K562 (cell line): ENCODE data around the gene ERGIC1. TPM values are rescaled to one million over a fixed set of nuclear protein-coding genes. Genes with fewer than 3 reads are reported as not detected.

Experiments
- ATAC-seq: fragments of 200-7000 bp; cut with Tn5 transposase; 3 replicates; pipeline ENCODE4 v1.9.1; 2020; ENCODE audit warnings: moderate library complexity
- BruUV-seq: library from RNA; stranded (reverse); fragments of 400-500 nt; replicated peaks from 2 replicates; lab custom pipeline; 2021; lab: Mats Ljungman, UMichigan
- CTCF ChIA-PET: fragments of 300-600 bp; formaldehyde crosslinking; extraction: SDS; loops from one replicate; lab custom pipeline; 2021; ENCODE audit warnings: low intra/inter-chr PET ratio; lab: Yijun Ruan, JAX
- POLR2A ChIA-PET: fragments of 300-600, 350-650 bp; sonication (Branson Sonifier 250); formaldehyde crosslinking; extraction: SDS; loops from one replicate; lab custom pipeline; 2021; ENCODE audit warnings: antibody characterized with exemption, inconsistent platforms; lab: Yijun Ruan, JAX
- DNase-seq, 4 experiments: peaks; one replicate each; pipeline versions ENCODE4 v3.0.0 to v3.0.0-alpha.2; 2011 to 2018; ENCODE audit warnings: low spot score in 3 of 4, mixed read lengths in 3 of 4; ENCODE audit errors: extremely low read depth in 1 of 4
- FAIRE-seq: peaks from 2 replicates; lab custom pipeline; 2011; peaks lifted over from hg19 to GRCh38; lab: Jason Lieb, UNC
- H2AFZ ChIP-seq: 2 replicates; pipeline ENCODE4 v1.6.0; 2011; ENCODE audit warnings: low read depth, low read length, control low read depth, inconsistent platforms
- H3K27ac ChIP-seq: fragments of 200-600 bp; 3 replicates; pipeline ENCODE4 v1.8.0; 2011; ENCODE audit warnings: low read depth, mild to moderate bottlenecking, control low read depth, inconsistent platforms, low read length, moderate library complexity, mixed read lengths; ENCODE audit errors: extremely low read depth
- H3K27me3 ChIP-seq, 2 experiments: fragments of 300-600 bp in 1 of 2; 2 replicates in 1 of 2; 3 replicates in 1 of 2; pipeline versions ENCODE4 v1.6.0 to v1.8.0; 2011; ENCODE audit warnings: inconsistent platforms in 2 of 2, low read length in 2 of 2, mild to moderate bottlenecking in 1 of 2, mixed read lengths in 1 of 2, moderate library complexity in 1 of 2; ENCODE audit not compliant: control insufficient read depth in 2 of 2, insufficient read depth in 2 of 2
- H3K36me3 ChIP-seq: fragments of 300-600 bp; 3 replicates; pipeline ENCODE4 v1.8.0; 2011; ENCODE audit warnings: mild to moderate bottlenecking, low read length, inconsistent platforms; ENCODE audit not compliant: control insufficient read depth, insufficient read depth
- H3K4me1 ChIP-seq, 2 experiments: fragments of 200-600 bp in 1 of 2; replicated peaks in 1 of 2; 2 replicates in 1 of 2; 3 replicates in 1 of 2; pipeline versions ENCODE4 v1.5.1 to v1.8.0; 2011; ENCODE audit warnings: inconsistent platforms in 2 of 2, low read length in 2 of 2, mild to moderate bottlenecking in 1 of 2, mixed read lengths in 1 of 2, moderate library complexity in 1 of 2; ENCODE audit not compliant: control insufficient read depth in 2 of 2, insufficient read depth in 2 of 2
- H3K4me2 ChIP-seq: 2 replicates; pipeline ENCODE4 v1.6.1; 2011; ENCODE audit warnings: low read length, control low read depth, inconsistent platforms, mixed read lengths; ENCODE audit not compliant: insufficient read depth
- H3K4me3 ChIP-seq: fragments of 200-600 bp; sonication (generic), shearing (Covaris generic); 2 replicates; pipeline ENCODE4 v1.5.1; 2016; ENCODE audit warnings: control low read depth, inconsistent platforms
- H3K79me2 ChIP-seq: fragments of 200-600 bp; 3 replicates; pipeline ENCODE4 v1.8.0; 2011; ENCODE audit warnings: low read length, inconsistent platforms; ENCODE audit not compliant: control insufficient read depth, insufficient read depth
- H3K9ac ChIP-seq, 2 experiments: 2 replicates each; pipeline versions ENCODE4 v1.6.0 to v1.6.1; 2011; ENCODE audit warnings: low read depth in 2 of 2, low read length in 2 of 2, control low read depth in 1 of 2, inconsistent platforms in 1 of 2, mild to moderate bottlenecking in 1 of 2, mixed read lengths in 1 of 2; ENCODE audit not compliant: insufficient read depth in 1 of 2
- H3K9me1 ChIP-seq: one replicate; pipeline ENCODE4 v1.6.0; 2011; ENCODE audit warnings: inconsistent platforms, mild to moderate bottlenecking, low read length, moderate library complexity; ENCODE audit not compliant: control insufficient read depth, insufficient read depth
- H3K9me3 ChIP-seq: replicated peaks from 2 replicates; pipeline ENCODE4 v1.5.1; 2011; ENCODE audit warnings: low read depth, low read length, inconsistent platforms; ENCODE audit not compliant: control insufficient read depth, insufficient read depth
- H4K20me1 ChIP-seq: replicated peaks from 2 replicates; pipeline ENCODE4 v1.6.1; 2011; ENCODE audit warnings: low read length, inconsistent platforms, mixed read lengths; ENCODE audit not compliant: control insufficient read depth, insufficient read depth
- ARID4B ChIP-seq: sonication (generic); formaldehyde crosslinking; IDR thresholded peaks from 2 replicates; pipeline ENCODE4 v1.8.0; 2022; ENCODE audit warnings: mild to moderate bottlenecking, missing genetic modification reagents
- PATZ1 ChIP-seq: fragments of 250-450 bp; sonication (Bioruptor Pico); IDR thresholded peaks from 2 replicates; pipeline ENCODE4 v1.5.0; 2020; ENCODE audit warnings: mild to moderate bottlenecking, borderline replicate concordance
- XRCC5 ChIP-seq: fragments of 200-400 bp; formaldehyde crosslinking; IDR thresholded peaks from 2 replicates; pipeline ENCODE4 v1.6.1; 2017; ENCODE audit warnings: low read depth, mild to moderate bottlenecking, low read length
- ZNF140 ChIP-seq: fragments of 250-450 bp; sonication (Bioruptor Pico); IDR thresholded peaks from 2 replicates; pipeline ENCODE4 v1.8.0; 2021; ENCODE audit warnings: moderate library complexity, mild to moderate bottlenecking, inconsistent platforms
- WGBS: fragments of 100-300 bp; shearing (Covaris generic); methylation state at CpG from one replicate; pipeline ENCODE4 v1.1.6; 2016; ENCODE audit warnings: low coverage, mixed read lengths; ENCODE audit not compliant: insufficient coverage; ENCODE audit errors: missing lambda C conversion rate; 5-methylcytosine and 5-hydroxymethylcytosine counted together
- in situ Hi-C: fragments of 300-500 bp; cut with MboI; formaldehyde crosslinking; loops from 4 replicates; pipeline ENCODE4 v1.15.0; 2018; ENCODE audit warnings: inconsistent platforms, mixed read lengths
- intact Hi-C: fragments of 100-400 bp; cut with micrococcal nuclease; formaldehyde crosslinking; loops from 2 replicates; pipeline ENCODE4 v1.14.2; 2022
- polyA plus RNA-seq, 8 experiments: library from polyadenylated mRNA; depleted of rRNA in 4 of 8; stranded (reverse) in 5 of 8; unstranded in 3 of 8; fragments of >200 nt; fragmentation: Nextera tagmentation in 2 of 8; fragmentation: Illumina TruSeq in 1 of 8; extraction: Ambion mirVana in 2 of 8; extraction: Trizol in 1 of 8; gene quantifications; 2 replicates each; pipeline versions ENCODE4 v1.2.1 to v1.2.3, GENCODE V29; 2011 to 2014; ENCODE audit warnings: inconsistent platforms in 1 of 8, missing spikeins in 1 of 8
- total RNA-seq, 7 experiments: library from RNA; depleted of rRNA in 6 of 7; stranded (reverse); fragments of >200 nt in 6 of 7; fragmentation: Illumina TruSeq in 2 of 7; extraction: Trizol in 2 of 7; gene quantifications; 2 replicates each; pipeline versions ENCODE4 v1.2.1 to v1.2.3, GENCODE V29; 2011 to 2021; ENCODE audit warnings: low replicate concordance in 1 of 7
- TF ChIP-seq, protein P1 (sequence below): fragments of 450-650 bp; IDR thresholded peaks from 2 replicates; pipeline ENCODE4 v1.6.1; 2016
- TF ChIP-seq, protein P2 (sequence below): fragments of 450-650 bp; IDR thresholded peaks from 2 replicates; pipeline ENCODE4 v1.6.1; 2017; ENCODE audit warnings: antibody characterized with exemption, mild to moderate bottlenecking

Gene ERGIC1
- total and polyA plus RNA-seq, 9 of the 15 experiments (the other 6 are each of a cell fraction or from before 2014, with no cell fraction given): 5.5 to 68.4 (median 36.4) TPM

DNA sequence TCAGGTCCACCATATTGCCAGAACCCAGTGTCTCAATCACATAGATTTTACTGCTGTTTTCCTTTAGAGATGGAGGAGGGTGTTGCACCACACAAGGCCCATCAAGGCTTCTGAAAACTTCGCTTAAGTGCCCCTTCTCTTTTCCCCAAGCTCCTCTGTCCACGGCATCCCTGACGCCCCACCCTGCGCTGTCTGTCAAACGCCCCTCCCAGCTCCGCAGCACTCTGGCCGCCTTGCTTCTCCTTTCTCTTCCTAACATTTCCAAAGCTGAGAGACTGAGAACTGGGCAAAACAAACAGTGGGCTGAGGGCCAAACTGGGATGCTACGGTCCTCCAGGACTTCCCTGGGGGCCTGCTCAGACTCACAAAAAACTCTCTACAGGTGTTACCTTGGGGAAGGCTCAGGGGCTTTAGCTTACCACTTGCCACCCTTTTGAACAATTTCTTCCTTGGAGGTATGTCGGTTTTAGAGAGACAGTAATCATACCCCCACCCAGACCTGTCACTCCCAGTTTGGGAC lies 28.3 kb upstream of the ERGIC1 start:
- Histone ChIP-seq H3K4me1 (peaks cover 54 to 56% of the 10 kb centered on the region in 2 experiments; a peak in 4 of 5 replicates), H3K9me1 (no peaks in the 10 kb centered on the region), H3K4me2 (peak overlapping the region; percentile 46), H3K9ac (peak overlapping the region; percentile 53 to 77; a peak in 3 of 4 replicates), H2AFZ (peak overlapping the region; percentile 69), H3K27ac (peak overlapping the region; percentile 67), H3K79me2 (peaks cover 6% of the 10 kb centered on the region; the same call in 1 of the 3 replicates), H3K27me3 (no peaks in the 10 kb centered on the region), H3K36me3 (no peaks in the 10 kb centered on the region; the same call in 2 of the 3 replicates), H4K20me1 (no peaks in the 10 kb centered on the region), H3K9me3 (no peaks in the 10 kb centered on the region; the same call in 1 of the 2 replicates), H3K4me3 (no peak overlapping the region)
- 33% methylated on average over 9 of the region's 9 CpGs for WGBS
- CTCF ChIA-PET: no interaction called here
- no TSS peak for BruUV-seq
- intact Hi-C loops (loop anchor here (2.0 kb wide), 1 partner anchor 27 kb away; no protein-coding TSS in a partner anchor), in situ Hi-C loops (no loop called here)
- no peak for FAIRE-seq
- ATAC-seq: peak; percentile 8; the same call in 2 of the 3 replicates
- peak in 1 of 4 experiments; percentile 43 for DNase-seq
- POLR2A ChIA-PET: interaction anchor here (0.6 to 2.4 kb wide), 9 partner anchors 14 to 89 kb away, joined by 3 to 11 read pairs (median 3); partner anchors contain the start of gene DUSP1
- TF ChIP-seq PATZ1 (CRISPR knock-in tag): no peak
- TF ChIP-seq ZNF140: no peak
- no peak for TF ChIP-seq XRCC5
- no peak for TF ChIP-seq ARID4B (CRISPR knock-in tag)
- TF ChIP-seq, protein P1, sequence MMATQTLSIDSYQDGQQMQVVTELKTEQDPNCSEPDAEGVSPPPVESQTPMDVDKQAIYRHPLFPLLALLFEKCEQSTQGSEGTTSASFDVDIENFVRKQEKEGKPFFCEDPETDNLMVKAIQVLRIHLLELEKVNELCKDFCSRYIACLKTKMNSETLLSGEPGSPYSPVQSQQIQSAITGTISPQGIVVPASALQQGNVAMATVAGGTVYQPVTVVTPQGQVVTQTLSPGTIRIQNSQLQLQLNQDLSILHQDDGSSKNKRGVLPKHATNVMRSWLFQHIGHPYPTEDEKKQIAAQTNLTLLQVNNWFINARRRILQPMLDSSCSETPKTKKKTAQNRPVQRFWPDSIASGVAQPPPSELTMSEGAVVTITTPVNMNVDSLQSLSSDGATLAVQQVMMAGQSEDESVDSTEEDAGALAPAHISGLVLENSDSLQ: peak; percentile 92
- TF ChIP-seq, protein P2, sequence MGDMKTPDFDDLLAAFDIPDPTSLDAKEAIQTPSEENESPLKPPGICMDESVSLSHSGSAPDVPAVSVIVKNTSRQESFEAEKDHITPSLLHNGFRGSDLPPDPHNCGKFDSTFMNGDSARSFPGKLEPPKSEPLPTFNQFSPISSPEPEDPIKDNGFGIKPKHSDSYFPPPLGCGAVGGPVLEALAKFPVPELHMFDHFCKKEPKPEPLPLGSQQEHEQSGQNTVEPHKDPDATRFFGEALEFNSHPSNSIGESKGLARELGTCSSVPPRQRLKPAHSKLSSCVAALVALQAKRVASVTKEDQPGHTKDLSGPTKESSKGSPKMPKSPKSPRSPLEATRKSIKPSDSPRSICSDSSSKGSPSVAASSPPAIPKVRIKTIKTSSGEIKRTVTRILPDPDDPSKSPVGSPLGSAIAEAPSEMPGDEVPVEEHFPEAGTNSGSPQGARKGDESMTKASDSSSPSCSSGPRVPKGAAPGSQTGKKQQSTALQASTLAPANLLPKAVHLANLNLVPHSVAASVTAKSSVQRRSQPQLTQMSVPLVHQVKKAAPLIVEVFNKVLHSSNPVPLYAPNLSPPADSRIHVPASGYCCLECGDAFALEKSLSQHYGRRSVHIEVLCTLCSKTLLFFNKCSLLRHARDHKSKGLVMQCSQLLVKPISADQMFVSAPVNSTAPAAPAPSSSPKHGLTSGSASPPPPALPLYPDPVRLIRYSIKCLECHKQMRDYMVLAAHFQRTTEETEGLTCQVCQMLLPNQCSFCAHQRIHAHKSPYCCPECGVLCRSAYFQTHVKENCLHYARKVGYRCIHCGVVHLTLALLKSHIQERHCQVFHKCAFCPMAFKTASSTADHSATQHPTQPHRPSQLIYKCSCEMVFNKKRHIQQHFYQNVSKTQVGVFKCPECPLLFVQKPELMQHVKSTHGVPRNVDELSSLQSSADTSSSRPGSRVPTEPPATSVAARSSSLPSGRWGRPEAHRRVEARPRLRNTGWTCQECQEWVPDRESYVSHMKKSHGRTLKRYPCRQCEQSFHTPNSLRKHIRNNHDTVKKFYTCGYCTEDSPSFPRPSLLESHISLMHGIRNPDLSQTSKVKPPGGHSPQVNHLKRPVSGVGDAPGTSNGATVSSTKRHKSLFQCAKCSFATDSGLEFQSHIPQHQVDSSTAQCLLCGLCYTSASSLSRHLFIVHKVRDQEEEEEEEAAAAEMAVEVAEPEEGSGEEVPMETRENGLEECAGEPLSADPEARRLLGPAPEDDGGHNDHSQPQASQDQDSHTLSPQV: 0 out of 2 replicates have a peak, but pooled peaks have one; percentile 58
